ENCODE data around the gene APBA2. TPM values are rescaled to one million over a fixed set of nuclear protein-coding genes. Genes with fewer than 3 reads are reported as not detected.

The APBA2 gene
- total and polyA plus RNA-seq, 10 of the 15 experiments (the other 5 are each of a cell fraction or from before 2014, with no cell fraction given), result 0.06 to 0.26 (median 0.07) TPM; not detected in 7

- TF ChIP-seq MEF2A (IDR thresholded peaks at IDR 0.05; ENCODE audit: insufficient read depth, low read depth, low read length), result no peak
- TF ChIP-seq USF1 (IDR thresholded peaks at IDR 0.05; ENCODE audit: borderline replicate concordance, extremely low read length, insufficient read depth, low read depth, low read length), result no peak
- TF ChIP-seq CBFB (IDR thresholded peaks at IDR 0.05; ENCODE audit: low read depth), result no peak
- no peak for TF ChIP-seq SP1 (IDR thresholded peaks at IDR 0.05; ENCODE audit: low read depth, low read length)
- TF ChIP-seq HCFC1 (IDR thresholded peaks at IDR 0.05; ENCODE audit: low read length), result no peak
- no peak for TF ChIP-seq NFYA (IDR thresholded peaks at IDR 0.05; ENCODE audit: borderline replicate concordance, low read depth, low read length)
- TF ChIP-seq IKZF2 (IDR thresholded peaks at IDR 0.05), result no peak
- no peak for TF ChIP-seq RUNX3 (IDR thresholded peaks at IDR 0.05; ENCODE audit: low read length)
- no peak for TF ChIP-seq PRDM15 (CRISPR knock-in tag; IDR thresholded peaks at IDR 0.05)
- TF ChIP-seq BACH1 (IDR thresholded peaks at IDR 0.05; ENCODE audit: borderline replicate concordance), result no peak
- no peak for TF ChIP-seq JUND (IDR thresholded peaks at IDR 0.05; ENCODE audit: low read depth, low read length)
- no peak for TF ChIP-seq ESRRA (IDR thresholded peaks at IDR 0.05; ENCODE audit: low read length)
- TF ChIP-seq NFIC (IDR thresholded peaks at IDR 0.05; ENCODE audit: low read depth, low read length), result no peak
- in situ Hi-C loops (cut with MboI), result no loop called here
- Histone ChIP-seq H4K20me1 (ENCODE audit: control insufficient read depth, insufficient read depth) (no peaks in the 10 kb centered on the region), H2AFZ (ENCODE audit: control insufficient read depth, low read depth, low read length) (no peak overlapping the region), H3K4me1 (ENCODE audit: control insufficient read depth, insufficient read depth, low read length) (no peaks in the 10 kb centered on the region), H3K9ac (ENCODE audit: control insufficient read depth, insufficient read depth, low read length) (no peak overlapping the region), H3K36me3 (ENCODE audit: control insufficient read depth in 2 of 2, insufficient read depth in 2 of 2, low read length in 1 of 2) (no peaks in the 10 kb centered on the region), H3K27ac (ENCODE audit: control insufficient read depth, insufficient read depth) (no peak overlapping the region), H3K9me3 (replicated peaks; ENCODE audit: control insufficient read depth, insufficient read depth, low read length) (no peaks in the 10 kb centered on the region), H3K4me2 (ENCODE audit: control insufficient read depth, insufficient read depth) (no peak overlapping the region), H3K27me3 (replicated peaks in 1 of 2; ENCODE audit: control insufficient read depth in 2 of 2, insufficient read depth in 2 of 2, low read length in 1 of 2) (no peaks in the 10 kb centered on the region), H3K4me3 (no peak overlapping the region), H3K79me2 (ENCODE audit: control insufficient read depth, insufficient read depth, low read length) (no peaks in the 10 kb centered on the region)
- intact Hi-C loops (cut with micrococcal nuclease; ENCODE audit: unreplicated experiment), result no loop called here
- BruUV-seq (replicated peaks), result no TSS peak
- RAD21 ChIA-PET (ENCODE audit: unreplicated experiment), result no interaction called here
- CTCF ChIA-PET, result no interaction called here
- ATAC-seq, result no peak
- DNase-seq (ENCODE audit: low read depth, low spot score), result no peak
- 39% methylated on average over 7 of the region's 7 CpGs for WGBS (ENCODE audit: insufficient coverage, insufficient replicate concordance, low lambda C conversion rate, missing lambda C conversion rate)
- POLR2A ChIA-PET, result no interaction called here
- SMC1A ChIA-PET (ENCODE audit: uncharacterized antibody, unreplicated experiment), result no interaction called here
- FAIRE-seq, result no peak
These were observed 170.1 kb downstream of the APBA2 start for GRCh38 chr15:29055876-29056275.
